Bronchial epithelial cell (primary cell): ENCODE data around the gene DUSP5. TPM values are rescaled to one million over a fixed set of nuclear protein-coding genes. Genes with fewer than 3 reads are reported as not detected.
A peak's percentile ranks its signal among the peaks of the same experiment; 100 is the strongest.

Source experiments
- DNase-seq: peaks from one replicate; pipeline ENCODE4 v3.0.0-alpha.2; 2010; ENCODE audit warnings: low read depth
- FAIRE-seq: peaks from 2 replicates; lab custom pipeline; 2011; peaks lifted over from hg19 to GRCh38; lab: Jason Lieb, UNC
- H3K27me3 ChIP-seq: 2 replicates; pipeline ENCODE4 v1.5.1; 2011; ENCODE audit warnings: low read length; ENCODE audit not compliant: control insufficient read depth, insufficient read depth
- H3K36me3 ChIP-seq: 2 replicates; pipeline ENCODE4 v1.5.1; 2011; ENCODE audit warnings: low read length; ENCODE audit not compliant: control insufficient read depth, insufficient read depth
- H3K4me3 ChIP-seq: 2 replicates; pipeline ENCODE4 v1.5.1; 2011; ENCODE audit warnings: mild to moderate bottlenecking, low read depth, low read length, control low read depth
- total RNA-seq: library from RNA; depleted of rRNA; stranded (reverse); fragments of >200 nt; gene quantifications from 2 replicates; pipeline ENCODE4 v1.2.1, GENCODE V29; 2014
- TF ChIP-seq, protein P1 (sequence below): IDR thresholded peaks from 2 replicates; pipeline ENCODE4 v1.5.1; 2011; ENCODE audit warnings: mild to moderate bottlenecking, moderate library complexity, low read length, control low read depth, inconsistent platforms; ENCODE audit not compliant: insufficient read depth, severe bottlenecking

The DUSP5 gene, protein sequence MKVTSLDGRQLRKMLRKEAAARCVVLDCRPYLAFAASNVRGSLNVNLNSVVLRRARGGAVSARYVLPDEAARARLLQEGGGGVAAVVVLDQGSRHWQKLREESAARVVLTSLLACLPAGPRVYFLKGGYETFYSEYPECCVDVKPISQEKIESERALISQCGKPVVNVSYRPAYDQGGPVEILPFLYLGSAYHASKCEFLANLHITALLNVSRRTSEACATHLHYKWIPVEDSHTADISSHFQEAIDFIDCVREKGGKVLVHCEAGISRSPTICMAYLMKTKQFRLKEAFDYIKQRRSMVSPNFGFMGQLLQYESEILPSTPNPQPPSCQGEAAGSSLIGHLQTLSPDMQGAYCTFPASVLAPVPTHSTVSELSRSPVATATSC
- total RNA-seq = 40.1 and 115 TPM in 2 replicates

DNA sequence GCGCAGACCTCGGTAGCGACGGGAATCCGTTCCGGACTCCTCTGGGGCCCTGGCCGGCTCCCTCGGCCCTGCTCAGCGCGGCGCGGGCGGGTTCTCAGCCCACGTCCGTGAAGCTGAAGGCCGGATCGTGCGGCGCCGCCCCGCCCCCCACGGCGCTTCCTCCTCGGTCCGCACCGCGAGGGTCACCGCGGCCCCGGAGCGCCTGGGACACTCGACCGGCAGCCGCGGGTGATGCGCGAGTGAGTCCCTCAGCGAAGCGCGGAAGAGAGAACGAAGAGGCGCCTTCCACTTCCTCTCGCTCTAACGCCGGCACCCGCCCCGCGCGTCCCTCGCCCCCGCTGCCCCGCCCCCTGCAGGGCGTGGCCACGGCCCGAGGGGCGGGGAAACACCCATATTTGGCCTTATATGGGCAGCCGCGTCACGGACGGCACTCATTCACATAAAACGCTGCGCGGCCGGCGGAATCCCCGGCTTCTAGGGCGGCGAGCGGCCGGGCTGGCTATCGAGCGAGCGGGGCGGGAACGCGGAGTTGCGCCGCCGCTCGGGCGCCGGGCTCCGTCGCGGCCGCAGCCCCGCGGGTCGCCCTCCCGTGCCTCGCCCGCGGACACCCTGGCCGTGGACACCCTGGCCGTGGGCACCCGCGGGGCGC lies at the start of gene DUSP5:
Gene DUSP5, plus strand, starts transcription at position 470 of the 649 bp plus-strand sequence. CDS start 215 bp downstream, outside the sequence.
- H3K4me3 ChIP-seq = peak within 1 kb of the TSS; percentile 82
- no peaks in the 10 kb centered on the region for H3K27me3 ChIP-seq
- DNase-seq (peak; percentile 81), FAIRE-seq (no peak)
- TF ChIP-seq, protein P1, sequence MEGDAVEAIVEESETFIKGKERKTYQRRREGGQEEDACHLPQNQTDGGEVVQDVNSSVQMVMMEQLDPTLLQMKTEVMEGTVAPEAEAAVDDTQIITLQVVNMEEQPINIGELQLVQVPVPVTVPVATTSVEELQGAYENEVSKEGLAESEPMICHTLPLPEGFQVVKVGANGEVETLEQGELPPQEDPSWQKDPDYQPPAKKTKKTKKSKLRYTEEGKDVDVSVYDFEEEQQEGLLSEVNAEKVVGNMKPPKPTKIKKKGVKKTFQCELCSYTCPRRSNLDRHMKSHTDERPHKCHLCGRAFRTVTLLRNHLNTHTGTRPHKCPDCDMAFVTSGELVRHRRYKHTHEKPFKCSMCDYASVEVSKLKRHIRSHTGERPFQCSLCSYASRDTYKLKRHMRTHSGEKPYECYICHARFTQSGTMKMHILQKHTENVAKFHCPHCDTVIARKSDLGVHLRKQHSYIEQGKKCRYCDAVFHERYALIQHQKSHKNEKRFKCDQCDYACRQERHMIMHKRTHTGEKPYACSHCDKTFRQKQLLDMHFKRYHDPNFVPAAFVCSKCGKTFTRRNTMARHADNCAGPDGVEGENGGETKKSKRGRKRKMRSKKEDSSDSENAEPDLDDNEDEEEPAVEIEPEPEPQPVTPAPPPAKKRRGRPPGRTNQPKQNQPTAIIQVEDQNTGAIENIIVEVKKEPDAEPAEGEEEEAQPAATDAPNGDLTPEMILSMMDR = no peak
- peaks cover 1% of the 10 kb centered on the region for H3K36me3 ChIP-seq

DNA sequence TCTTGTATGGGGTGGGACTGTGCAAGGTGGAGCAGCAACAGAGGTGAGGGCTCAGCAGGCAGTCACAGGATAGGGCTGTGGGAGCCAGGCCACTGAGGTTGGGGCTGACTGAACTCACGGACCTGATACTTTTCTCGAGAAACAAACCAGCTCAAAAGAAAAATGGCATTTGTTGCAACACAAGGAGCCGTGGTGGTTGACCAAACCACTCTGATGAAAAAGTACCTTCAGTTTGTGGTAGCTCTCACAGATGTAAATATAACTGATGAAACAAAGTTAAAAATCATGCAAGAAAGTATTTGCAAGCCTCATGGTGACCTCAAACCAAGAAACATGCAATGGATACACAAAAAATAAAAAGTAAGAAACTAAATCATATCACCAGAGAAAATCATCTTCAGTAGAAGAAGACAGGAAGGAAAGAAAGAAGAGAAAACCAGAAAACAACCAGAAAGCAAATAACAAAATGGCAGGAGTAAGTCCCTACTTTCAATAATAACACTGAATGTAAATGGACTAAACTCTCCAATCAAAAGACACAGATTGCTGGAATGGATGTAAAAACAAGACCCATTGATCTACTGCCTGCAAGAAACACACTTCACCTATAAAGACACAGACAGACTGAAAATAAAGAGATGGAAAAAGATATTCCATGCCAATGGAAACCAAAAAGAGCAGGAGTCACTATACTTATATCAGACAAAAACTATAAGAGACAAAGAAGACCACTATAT lies 48.9 kb upstream of the DUSP5 start:
- no peaks in the 10 kb centered on the region for H3K27me3 ChIP-seq
- no peak for DNase-seq
- H3K36me3 ChIP-seq = no peaks in the 10 kb centered on the region
- no peak overlapping the region for H3K4me3 ChIP-seq
- TF ChIP-seq, protein P1 = no peak
- FAIRE-seq = no peak

DNA sequence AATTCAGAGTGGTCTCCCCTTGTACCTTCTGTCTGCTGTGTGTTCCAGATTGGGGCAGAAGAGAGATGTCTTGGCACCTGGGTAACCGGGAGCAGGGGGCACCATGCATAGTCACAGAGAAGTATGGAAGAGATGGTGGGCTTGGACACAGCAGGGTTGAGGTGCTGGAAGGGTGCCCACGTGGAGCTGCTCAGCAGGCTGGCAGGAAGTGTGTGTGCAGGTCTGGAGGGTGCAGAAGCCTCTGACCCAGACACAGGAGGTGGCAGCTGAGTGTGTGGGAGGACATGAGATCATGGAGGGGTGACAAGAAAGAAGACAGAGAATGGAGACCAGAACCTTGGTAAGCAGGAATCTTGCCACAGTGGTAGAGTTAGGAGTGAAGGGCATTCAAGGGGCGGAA lies 42.3 kb upstream of the DUSP5 start:
- Histone ChIP-seq H3K36me3 (no peaks in the 10 kb centered on the region), H3K27me3 (no peaks in the 10 kb centered on the region), H3K4me3 (no peak overlapping the region)
- no peak for FAIRE-seq
- TF ChIP-seq, protein P1 = no peak
- DNase-seq = no peak

DNA sequence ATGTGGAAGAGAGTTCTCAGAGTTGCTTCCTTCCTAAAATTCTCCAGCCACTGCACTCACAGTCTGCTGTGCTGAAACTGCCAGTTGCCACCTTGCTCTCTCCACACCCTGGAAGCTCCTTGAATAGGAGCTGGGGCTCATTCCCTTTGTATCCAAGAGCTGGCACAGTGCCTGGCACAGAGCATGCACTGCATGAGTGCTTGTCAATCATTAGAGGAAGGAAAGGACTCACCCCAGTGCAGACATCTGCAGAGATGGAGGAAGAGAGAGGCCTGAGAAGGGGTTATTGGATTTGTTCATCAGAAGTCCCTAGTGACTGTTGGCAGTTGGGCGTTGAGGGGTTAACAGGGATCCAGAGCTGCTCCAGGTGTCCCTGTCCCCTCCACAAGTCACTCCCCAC lies 41.7 kb upstream of the DUSP5 start:
- Histone ChIP-seq H3K4me3 (no peak overlapping the region), H3K36me3 (no peaks in the 10 kb centered on the region), H3K27me3 (no peaks in the 10 kb centered on the region)
- FAIRE-seq (no peak), DNase-seq (peak; percentile 37)
- TF ChIP-seq, protein P1 = no peak

DNA sequence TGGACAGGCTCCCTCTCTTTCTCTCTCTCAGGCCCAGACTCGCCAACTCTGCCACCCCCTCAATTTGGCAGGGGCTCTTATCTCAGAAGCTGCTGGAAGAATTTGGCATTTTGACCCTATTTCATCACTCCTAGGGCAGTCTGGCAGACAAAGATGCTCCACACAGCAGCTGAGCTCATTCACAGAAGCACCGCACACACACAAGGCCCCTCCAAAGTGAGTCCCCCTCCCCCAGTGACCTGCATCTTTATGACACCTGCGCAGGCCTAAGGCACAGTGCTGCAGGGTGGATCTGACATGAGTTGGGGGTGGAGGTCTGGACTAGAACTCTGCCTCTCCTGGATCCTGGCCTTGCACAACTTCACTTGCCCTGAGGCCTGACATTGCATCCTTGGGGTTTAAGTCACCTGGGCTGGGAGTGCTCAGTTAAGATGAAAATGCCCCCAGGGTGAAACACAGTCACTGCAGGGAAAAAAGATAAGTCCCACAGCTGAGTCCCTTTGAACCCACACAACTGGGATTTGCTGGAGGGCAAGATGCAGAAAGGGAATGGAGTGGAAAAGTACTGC lies 41.1 kb upstream of the DUSP5 start:
- FAIRE-seq = no peak

More for the DNA sequence above, 41.1 kb upstream of the DUSP5 start:
- Histone ChIP-seq H3K27me3 (no peaks in the 10 kb centered on the region), H3K36me3 (no peaks in the 10 kb centered on the region), H3K4me3 (no peak overlapping the region)
- peak; percentile 77 for DNase-seq
- TF ChIP-seq, protein P1 = no peak
